HL-60 (cell line): ENCODE results near the gene DDX21.

Source experiments
- GABPA ChIP-seq: IDR thresholded peaks from 2 replicates; pipeline ENCODE4 v1.6.1; 2012; ENCODE audit warnings: low read depth
- POLR2AphosphoS5 ChIP-seq: IDR thresholded peaks from 2 replicates; pipeline ENCODE4 v1.6.1; 2012; ENCODE audit warnings: low read depth
- SPI1 ChIP-seq: IDR thresholded peaks from 2 replicates; pipeline ENCODE4 v1.6.1; 2012; ENCODE audit warnings: low read depth, mild to moderate bottlenecking, borderline replicate concordance
- TF ChIP-seq, protein P1 (sequence below): IDR thresholded peaks from one replicate; pipeline ENCODE4 v1.5.1; 2011; ENCODE audit warnings: low read length, control low read depth, inconsistent platforms; ENCODE audit not compliant: insufficient read depth

DNA sequence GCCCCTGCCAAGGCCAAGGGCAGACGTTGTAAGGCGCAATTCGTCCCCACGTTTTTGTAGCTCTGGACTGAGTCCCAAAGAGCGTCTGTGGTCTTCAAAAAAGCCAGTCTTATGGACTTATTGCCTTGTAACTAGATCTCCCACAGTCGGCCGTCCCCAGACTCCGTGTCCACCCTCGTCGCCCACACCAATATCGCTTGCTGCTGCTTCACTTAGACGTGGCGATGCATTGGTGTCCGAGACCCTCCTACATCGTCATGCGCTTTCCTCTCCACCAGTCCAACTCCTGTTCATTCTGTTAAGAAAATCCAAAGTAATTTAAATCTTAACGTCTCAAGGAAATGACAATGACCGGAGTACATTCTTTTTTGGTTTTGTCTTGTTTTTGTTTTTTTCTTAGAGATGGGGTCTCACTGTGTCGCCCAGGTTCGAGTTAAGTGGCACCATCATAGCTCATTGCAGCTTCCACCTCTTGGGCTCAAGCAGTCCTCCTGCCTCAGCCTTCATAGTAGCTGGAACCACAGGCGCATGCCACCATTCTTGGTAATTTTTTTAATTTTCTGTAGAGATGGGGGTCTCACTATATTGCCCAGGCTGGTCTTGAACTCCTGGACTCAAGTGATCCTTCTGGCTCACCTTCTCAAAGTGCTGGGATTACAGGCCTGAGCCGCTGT lies 33.5 kb downstream of the DDX21 start:
- TF ChIP-seq, protein P1, sequence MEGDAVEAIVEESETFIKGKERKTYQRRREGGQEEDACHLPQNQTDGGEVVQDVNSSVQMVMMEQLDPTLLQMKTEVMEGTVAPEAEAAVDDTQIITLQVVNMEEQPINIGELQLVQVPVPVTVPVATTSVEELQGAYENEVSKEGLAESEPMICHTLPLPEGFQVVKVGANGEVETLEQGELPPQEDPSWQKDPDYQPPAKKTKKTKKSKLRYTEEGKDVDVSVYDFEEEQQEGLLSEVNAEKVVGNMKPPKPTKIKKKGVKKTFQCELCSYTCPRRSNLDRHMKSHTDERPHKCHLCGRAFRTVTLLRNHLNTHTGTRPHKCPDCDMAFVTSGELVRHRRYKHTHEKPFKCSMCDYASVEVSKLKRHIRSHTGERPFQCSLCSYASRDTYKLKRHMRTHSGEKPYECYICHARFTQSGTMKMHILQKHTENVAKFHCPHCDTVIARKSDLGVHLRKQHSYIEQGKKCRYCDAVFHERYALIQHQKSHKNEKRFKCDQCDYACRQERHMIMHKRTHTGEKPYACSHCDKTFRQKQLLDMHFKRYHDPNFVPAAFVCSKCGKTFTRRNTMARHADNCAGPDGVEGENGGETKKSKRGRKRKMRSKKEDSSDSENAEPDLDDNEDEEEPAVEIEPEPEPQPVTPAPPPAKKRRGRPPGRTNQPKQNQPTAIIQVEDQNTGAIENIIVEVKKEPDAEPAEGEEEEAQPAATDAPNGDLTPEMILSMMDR, result no peak
- TF ChIP-seq SPI1, result no peak
- TF ChIP-seq GABPA, result no peak
- TF ChIP-seq POLR2AphosphoS5, result no peak
